Left renal cortex interstitium (tissue), 4 donors: ENCODE data around the gene TRRAP. TPM values are rescaled to one million over a fixed set of nuclear protein-coding genes. Genes with fewer than 3 reads are reported as not detected.
"Not testable (repeated sequence)": the region's sequence is repeated elsewhere in the genome, so short reads cannot be mapped to it uniquely, and the experiment has no call there.

ENCODE experiments used
- DNase-seq, 4 donors: peaks; one replicate each; pipeline ENCODE4 v3.0.0-alpha.2; 2013; ENCODE audit warnings: low read depth in 4 of 4, low spot score in 2 of 4, missing footprints in 1 of 4
- polyA plus RNA-seq, 4 donors: library from polyadenylated mRNA; unstranded; fragments of 120-200 nt; gene quantifications; one replicate each; pipeline ENCODE4 v1.2.1, GENCODE V29; 2013; ENCODE audit not compliant: insufficient read length in 4 of 4

TRRAP gene
- polyA plus RNA-seq, 4 donors: 31.5 to 51.7 (median 39.0) TPM

- DNase-seq: no peak
Measured at GRCh38 chr7:98864731-98865453, 13.4 kb upstream of the TRRAP start.

DNA sequence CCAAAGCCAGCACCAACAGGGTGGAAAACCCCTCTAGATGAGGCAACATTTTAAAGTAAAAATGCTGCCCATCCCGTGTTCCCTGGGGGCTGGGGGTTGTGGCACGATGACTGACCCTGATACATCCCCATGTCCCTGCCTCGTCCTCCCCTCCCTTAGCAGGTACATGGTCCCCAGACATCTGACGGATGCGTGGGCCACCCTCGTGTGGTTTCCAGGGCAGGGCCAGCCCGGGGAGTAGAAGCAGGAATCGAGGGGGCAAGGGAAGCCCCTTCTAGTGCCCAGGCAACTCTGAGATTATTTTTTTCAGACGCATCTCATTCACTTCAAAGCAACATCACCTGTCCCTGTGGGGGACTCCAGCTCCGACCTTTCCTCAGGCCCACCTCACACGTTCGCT is 12.0 kb upstream of the TRRAP start:
- no peak for DNase-seq

DNA sequence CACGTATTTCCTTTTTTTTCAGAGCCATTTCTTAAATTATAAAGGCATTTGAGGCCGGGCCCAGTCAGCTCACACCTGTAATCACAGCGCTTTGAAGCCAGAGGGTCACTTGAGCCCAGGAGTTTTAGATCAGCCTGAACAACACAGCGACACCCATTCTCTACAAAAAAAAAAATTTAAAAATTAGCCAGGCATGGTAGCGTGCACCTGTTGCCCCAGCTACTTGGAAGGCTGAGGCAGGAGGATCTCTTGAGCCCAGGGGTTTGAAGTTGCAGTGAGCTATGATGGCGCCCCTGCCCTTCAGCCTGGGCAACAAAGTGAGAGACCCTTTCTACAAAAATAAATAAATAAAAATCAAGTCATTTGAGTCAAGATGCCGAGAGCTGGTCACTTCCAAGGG is 11.6 kb upstream of the TRRAP start:
- DNase-seq: no peak

DNA sequence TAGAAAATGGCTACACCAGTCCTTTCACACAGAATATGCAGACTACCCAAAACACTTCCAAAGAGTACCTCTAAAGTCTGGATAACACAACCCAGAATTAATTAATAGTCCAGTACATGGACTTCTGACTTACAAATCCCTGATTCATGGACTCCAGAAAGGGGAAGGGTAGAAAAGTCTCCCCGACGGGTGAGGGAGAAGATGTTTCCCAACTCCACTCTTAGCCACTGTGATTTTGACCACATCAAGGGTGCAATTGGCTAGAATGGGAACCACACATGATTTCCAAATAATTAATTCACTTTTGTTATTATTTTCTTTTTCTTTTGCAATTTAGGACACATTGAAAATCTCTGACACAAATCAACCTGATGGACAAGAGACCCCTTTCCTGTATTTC is 9.9 kb upstream of the TRRAP start:
- no peak for DNase-seq

DNA sequence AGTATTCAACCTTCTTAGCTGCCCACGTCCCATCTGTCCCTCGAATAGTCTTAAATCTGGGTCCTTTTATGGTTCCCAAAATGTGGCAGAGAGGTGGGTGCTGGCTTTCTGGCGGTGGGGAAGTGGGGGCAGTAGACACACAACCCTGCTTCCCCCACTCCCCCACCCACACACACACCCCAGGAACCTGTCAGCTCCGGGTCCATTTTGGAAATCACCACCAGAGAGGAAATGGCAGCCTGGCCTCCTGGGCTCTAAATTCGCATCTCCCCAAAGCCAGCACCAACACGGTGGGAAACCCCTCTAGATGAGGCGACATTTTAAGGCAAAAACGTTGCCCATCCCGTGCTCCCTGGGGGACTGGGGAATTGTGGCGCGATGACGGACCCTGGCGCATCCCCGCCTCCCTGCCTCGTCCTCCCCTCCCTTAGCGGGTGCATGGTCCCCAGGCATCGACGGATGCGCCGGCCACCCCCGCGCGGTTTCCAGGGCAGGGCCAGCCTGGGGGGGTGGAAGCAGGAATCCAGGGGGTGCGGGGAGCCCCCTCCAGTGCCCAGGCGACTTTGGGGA is 9.2 kb upstream of the TRRAP start:
- no peak for DNase-seq

DNA sequence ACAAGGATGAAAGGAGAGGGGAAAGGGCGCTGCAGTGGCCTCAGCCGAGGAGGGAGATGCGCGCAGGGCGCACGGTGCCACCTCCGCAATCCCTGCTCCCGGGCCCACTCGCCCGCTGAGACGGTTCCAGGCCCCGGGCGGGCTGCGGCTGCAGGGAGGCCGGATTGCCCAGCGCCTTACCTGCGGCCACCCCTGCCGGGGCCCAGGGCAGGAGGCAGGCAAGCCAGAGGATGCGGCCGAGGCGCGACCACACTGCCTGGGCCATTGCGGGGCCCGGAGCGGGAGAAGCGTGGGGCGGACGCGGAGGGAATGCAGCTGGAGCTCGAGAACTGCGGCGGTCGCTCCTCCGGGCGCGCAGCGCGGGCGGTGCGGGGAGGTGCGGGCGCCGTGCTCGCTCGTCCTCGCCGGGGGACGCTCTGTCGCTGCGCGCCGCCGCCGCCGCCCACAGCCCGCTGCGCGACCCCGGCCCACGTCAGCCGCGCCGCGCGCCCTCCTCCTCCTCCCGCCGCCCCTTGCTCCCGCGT is 8.7 kb upstream of the TRRAP start, which contains the start of gene TMEM130:
Gene TMEM130 (minus strand): TSS at position 418 of the 524 bp plus-strand sequence. CDS start 153 bp downstream, at position 265.
- no peak for DNase-seq

DNA sequence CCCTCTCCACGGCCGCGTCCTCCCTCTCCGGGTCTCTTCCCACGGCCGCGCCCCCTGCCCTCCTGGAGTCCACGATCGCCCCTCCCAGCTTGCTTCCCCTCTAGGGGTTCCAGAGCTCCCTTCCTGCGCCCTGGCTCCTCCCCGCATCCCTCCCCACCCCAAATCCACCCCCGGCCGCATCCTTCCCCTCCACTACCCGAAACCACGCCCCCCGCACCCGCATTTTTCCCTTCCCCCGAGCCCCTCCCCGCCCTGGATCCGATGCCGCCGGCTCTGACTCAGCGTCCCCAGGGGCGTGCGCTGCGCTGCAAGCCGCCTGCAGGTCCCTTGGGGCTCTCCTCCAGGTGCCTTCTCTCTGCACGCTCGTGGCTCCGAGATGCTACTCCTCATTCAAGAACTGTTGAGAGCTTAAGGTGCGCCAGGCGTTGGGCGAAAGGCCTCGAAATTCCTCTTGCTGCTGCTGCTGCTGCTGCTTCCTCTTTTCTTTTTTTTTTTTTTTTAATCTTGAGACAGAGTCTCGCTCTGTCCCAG is 8.1 kb upstream of the TRRAP start:
- DNase-seq: no peak

GRCh38 chr7:98870807-98871491 is 7.4 kb upstream of the TRRAP start:
- no peak for DNase-seq

DNA sequence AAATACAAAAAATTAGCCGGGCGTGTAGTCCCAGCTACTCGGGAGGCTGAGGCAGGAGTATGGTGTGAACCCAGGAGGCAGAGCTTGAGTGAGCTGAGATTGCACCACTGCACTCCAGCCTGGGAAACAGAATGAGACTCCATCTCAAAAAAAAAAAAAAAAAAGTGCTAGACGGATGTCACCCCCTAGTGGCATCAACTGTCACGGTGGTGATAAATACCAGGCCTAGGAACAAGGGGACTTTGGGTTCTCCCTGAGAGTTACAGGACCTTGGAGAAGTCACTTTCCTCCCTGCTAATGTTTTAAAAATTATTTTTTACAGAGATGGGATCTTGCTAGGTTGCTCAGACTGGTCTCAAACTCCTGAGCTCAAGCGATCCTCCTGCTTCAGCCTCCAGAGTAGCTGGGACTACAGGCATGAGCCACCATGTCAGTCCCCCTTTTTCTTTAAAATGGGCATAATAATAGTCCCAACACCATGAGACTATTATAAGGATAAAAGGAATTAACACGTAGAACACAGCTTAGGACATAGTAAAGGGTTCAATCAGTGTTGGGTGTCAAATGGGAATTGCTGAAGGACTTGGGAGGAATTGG is 5.9 kb upstream of the TRRAP start:
- no peak for DNase-seq

- not testable (repeated sequence) for DNase-seq
Measured at GRCh38 chr7:98873610-98874009, 4.7 kb upstream of the TRRAP start.

DNA sequence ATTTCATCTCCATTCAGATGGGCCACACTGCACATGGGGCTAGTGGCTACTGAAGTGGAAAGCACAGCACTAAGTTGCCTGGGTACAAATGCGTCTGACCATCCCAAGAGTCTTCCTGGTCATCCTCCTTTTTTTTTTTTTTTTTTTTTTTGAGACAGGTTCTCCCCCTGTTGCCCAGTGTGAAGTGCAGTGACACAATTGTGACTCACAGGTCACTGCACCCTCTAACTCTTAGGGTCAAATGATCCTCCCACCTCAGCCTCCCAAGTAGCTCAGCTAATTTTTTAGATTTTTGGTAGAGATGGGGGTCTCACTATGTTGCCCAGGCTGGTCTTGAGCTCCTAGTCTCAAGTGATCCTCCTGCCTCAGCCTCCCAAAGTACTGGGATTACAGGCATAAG is 3.4 kb upstream of the TRRAP start:
- DNase-seq: no peak

GRCh38 chr7:98875501-98875900 is 2.8 kb upstream of the TRRAP start:
- DNase-seq: no peak

DNA sequence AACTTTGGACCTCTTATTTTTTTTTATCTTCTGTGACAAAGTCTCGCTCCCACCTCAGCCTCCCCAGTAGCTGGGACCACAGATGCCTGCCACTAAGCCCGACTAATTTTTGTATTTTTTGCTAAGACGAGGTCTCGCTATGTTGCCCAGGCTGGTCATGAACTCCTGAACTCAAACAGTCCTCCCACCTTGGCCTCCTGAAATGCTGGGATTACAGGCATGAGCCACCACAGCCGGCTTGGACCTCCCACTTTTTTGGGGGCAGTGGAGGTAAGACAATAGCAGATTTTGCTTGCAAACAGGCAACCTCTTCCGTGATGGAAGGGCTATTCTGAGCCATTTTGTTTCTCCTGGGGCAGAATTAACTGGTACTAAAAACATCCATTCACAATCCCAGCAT is 1.2 kb upstream of the TRRAP start:
- DNase-seq: no peak

- no peak for DNase-seq
Measured at GRCh38 chr7:98877692-98878364, 504 bp upstream of the TRRAP start.

DNA sequence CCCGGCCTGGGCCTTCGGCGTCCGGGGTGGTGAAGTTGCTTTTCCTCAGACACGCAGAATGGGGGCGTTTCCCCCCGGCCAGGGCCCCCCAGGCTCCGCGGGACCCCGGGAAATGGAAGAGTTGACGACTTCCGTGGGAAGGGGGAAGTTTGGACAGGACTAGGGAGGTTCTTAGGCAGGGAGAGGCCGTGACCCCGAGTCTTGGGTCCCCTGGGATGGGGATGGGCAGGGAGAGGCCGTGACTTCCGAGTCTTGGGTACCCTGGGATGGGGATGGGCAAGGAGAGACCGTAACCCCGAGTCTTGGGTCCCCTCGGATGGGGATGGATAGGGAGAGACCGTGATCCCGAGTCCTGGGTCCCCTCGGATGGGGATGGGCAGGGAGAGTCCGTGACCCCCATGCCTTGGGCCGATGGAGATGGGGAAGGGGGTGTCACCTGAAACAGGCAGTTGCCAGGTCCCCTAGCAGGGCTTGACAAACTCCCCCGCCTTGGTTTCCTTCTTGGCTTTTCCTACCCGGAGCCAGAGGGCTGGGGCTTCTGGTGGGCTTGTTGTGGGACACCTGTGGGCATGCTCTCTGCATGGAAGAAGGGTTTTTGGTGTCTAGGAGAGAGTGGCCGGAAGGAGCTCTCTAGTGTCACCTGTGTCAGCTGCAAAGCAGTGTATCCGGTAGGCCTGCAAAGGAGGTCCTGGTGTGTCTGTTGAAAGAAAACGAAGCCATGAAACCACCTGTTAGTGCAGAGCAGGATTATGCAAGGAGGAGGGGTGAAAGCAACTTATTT is 1.1 kb downstream of the TRRAP start:
- no peak for DNase-seq

- DNase-seq: no peak
Measured at GRCh38 chr7:98879979-98880315, 1.6 kb downstream of the TRRAP start.

DNA sequence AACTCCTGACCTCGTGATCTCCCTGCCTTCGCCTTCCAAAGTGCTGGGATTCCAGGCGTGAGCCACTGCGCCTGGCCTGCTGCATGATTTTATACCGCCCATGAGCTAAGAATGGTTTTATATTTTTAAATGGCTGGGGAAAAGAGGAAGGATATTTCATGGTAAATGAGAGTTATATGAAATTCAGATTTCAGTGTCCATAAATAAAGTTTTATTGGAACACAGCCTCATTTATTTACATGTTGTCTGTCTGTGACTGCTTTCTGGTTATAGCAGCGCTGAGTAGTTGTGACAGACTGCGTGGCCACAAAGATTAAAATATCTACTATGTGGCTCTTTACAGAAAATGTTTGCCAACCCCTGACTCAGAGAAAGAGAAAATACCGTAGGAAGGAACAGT is 2.2 kb downstream of the TRRAP start:
- DNase-seq: no peak

GRCh38 chr7:98881561-98882315 is 3.4 kb downstream of the TRRAP start:
- DNase-seq: no peak

GRCh38 chr7:98884416-98884815 is 6.1 kb downstream of the TRRAP start:
- DNase-seq: no peak
